D721Med (cell line): ENCODE measurements around the gene RGS11.

ENCODE experiments used
- DNase-seq: peaks from one replicate; pipeline ENCODE4 v3.0.0; 2011; ENCODE audit warnings: low spot score; ENCODE audit not compliant: insufficient read length
- FAIRE-seq: peaks from 2 replicates; lab custom pipeline; 2011; peaks lifted over from hg19 to GRCh38; lab: Jason Lieb, UNC
- CTCF ChIP-seq: IDR thresholded peaks from 2 replicates; pipeline ENCODE4 v1.5.1; 2012; ENCODE audit warnings: mild to moderate bottlenecking, control low read depth; ENCODE audit not compliant: insufficient read depth; ENCODE audit errors: missing control alignments

Gene RGS11

GRCh38 chr16:296806-297510 is 21.2 kb upstream of the RGS11 start:
- DNase-seq (no peak), FAIRE-seq (no peak)
- no peak for TF ChIP-seq CTCF

GRCh38 chr16:296276-296675 is 20.5 kb upstream of the RGS11 start:
- no peak for TF ChIP-seq CTCF

GRCh38 chr16:293043-293775 is 17.5 kb upstream of the RGS11 start:
- DNase-seq, result no peak
- TF ChIP-seq CTCF, result no peak
- FAIRE-seq, result no peak

More at GRCh38 chr16:296276-296675, 20.5 kb upstream of the RGS11 start:
- FAIRE-seq (no peak), DNase-seq (no peak)

GRCh38 chr16:291539-291938 is 15.8 kb upstream of the RGS11 start:
- FAIRE-seq, result no peak
- DNase-seq, result no peak
- TF ChIP-seq CTCF, result no peak

- no peak for TF ChIP-seq CTCF
- FAIRE-seq (no peak), DNase-seq (no peak)
These were observed 15.1 kb upstream of the RGS11 start for GRCh38 chr16:290681-291405.

GRCh38 chr16:290015-290680 is 14.4 kb upstream of the RGS11 start:
- TF ChIP-seq CTCF, result no peak
- FAIRE-seq, result no peak
- DNase-seq, result no peak
